HepG2 (cell line): Measurements from ENCODE around the gene EIF1. TPM values are rescaled to one million over a fixed set of nuclear protein-coding genes. Genes with fewer than 3 reads are reported as not detected.
A peak's percentile ranks its signal among the peaks of the same experiment; 100 is the strongest.

Experiments
- BRCA1 ChIP-seq: sonication (generic); formaldehyde crosslinking; IDR thresholded peaks from 2 replicates; pipeline ENCODE4 v1.4.0; 2020; ENCODE audit warnings: missing genetic modification reagents
- E2F2 ChIP-seq: sonication (generic); formaldehyde crosslinking; IDR thresholded peaks from 2 replicates; pipeline ENCODE4 v1.4.0; 2020; ENCODE audit warnings: missing genetic modification reagents, borderline replicate concordance
- HNRNPH1 ChIP-seq: fragments of 200-400 bp; formaldehyde crosslinking; optimal IDR thresholded peaks from 2 replicates; pipeline ENCODE3; 2017; ENCODE audit warnings: mild to moderate bottlenecking, low read depth, low read length
- HNRNPLL ChIP-seq: fragments of 200-400 bp; formaldehyde crosslinking; IDR thresholded peaks from 2 replicates; pipeline ENCODE4 v1.6.1; 2017; ENCODE audit warnings: mild to moderate bottlenecking, low read depth, low read length; ENCODE audit not compliant: poor library complexity, severe bottlenecking
- KLF9 ChIP-seq: IDR thresholded peaks from 2 replicates; pipeline ENCODE4 v1.6.1; 2016; ENCODE audit warnings: low read depth
- ONECUT2 ChIP-seq: sonication (generic); formaldehyde crosslinking; IDR thresholded peaks from 2 replicates; pipeline ENCODE4 v1.4.0; 2020; ENCODE audit warnings: missing genetic modification reagents
- PBX2 ChIP-seq: IDR thresholded peaks from 2 replicates; pipeline ENCODE4 v1.6.1; 2016; ENCODE audit warnings: control low read depth
- PCBP2 ChIP-seq: fragments of 200-400 bp; formaldehyde crosslinking; optimal IDR thresholded peaks from 2 replicates; pipeline ENCODE3; 2018; ENCODE audit warnings: low read length, low read depth; ENCODE audit not compliant: poor library complexity, severe bottlenecking
- PHB2 ChIP-seq: fragments of 450-650 bp; IDR thresholded peaks from 2 replicates; pipeline ENCODE4 v1.6.1; 2018; ENCODE audit not compliant: partially characterized antibody
- PPARG ChIP-seq: conservative IDR thresholded peaks from 2 replicates; pipeline ENCODE4 v1.6.1; 2016; ENCODE audit warnings: missing biosample characterization, missing genetic modification reagents
- PRPF4 ChIP-seq: fragments of 200-400 bp; formaldehyde crosslinking; IDR thresholded peaks from 2 replicates; pipeline ENCODE4 v1.6.1; 2016; ENCODE audit warnings: low read length, low read depth; ENCODE audit not compliant: poor library complexity, severe bottlenecking
- PTBP1 ChIP-seq: fragments of 200-400 bp; formaldehyde crosslinking; IDR thresholded peaks from 2 replicates; pipeline ENCODE4 v1.6.1; 2018; ENCODE audit warnings: low read length, low read depth; ENCODE audit not compliant: poor library complexity, severe bottlenecking
- SNAPC5 ChIP-seq: sonication (generic); formaldehyde crosslinking; IDR thresholded peaks from 2 replicates; pipeline ENCODE4 v1.8.1; 2023; ENCODE audit warnings: mild to moderate bottlenecking, missing genetic modification reagents, borderline replicate concordance
- SNRNP70 ChIP-seq: fragments of 200-400 bp; formaldehyde crosslinking; IDR thresholded peaks from 2 replicates; pipeline ENCODE4 v1.6.1; 2017; ENCODE audit warnings: mild to moderate bottlenecking, low read depth, low read length, moderate library complexity
- SP5 ChIP-seq: IDR thresholded peaks from 2 replicates; pipeline ENCODE4 v1.6.1; 2016; ENCODE audit warnings: low read depth, borderline replicate concordance
- XRCC5 ChIP-seq: fragments of 200-400 bp; formaldehyde crosslinking; optimal IDR thresholded peaks from 2 replicates; pipeline ENCODE3; 2017; ENCODE audit warnings: mild to moderate bottlenecking, low read length
- ZMYM2 ChIP-seq: sonication (generic); formaldehyde crosslinking; IDR thresholded peaks from 2 replicates; pipeline ENCODE4 v1.8.0; 2022; ENCODE audit warnings: mild to moderate bottlenecking, missing genetic modification reagents
- ZNF230 ChIP-seq: sonication (generic); formaldehyde crosslinking; IDR thresholded peaks from 2 replicates; pipeline ENCODE4 v1.4.0; 2020; ENCODE audit warnings: mild to moderate bottlenecking, missing genetic modification reagents
- ZNF274 ChIP-seq: sonication (generic); formaldehyde crosslinking; IDR thresholded peaks from 2 replicates; pipeline ENCODE4 v1.5.1; 2020; ENCODE audit warnings: mild to moderate bottlenecking, missing genetic modification reagents
- ZNF350 ChIP-seq: sonication (generic); formaldehyde crosslinking; IDR thresholded peaks from 2 replicates; pipeline ENCODE4 v1.4.0; 2020; ENCODE audit warnings: mild to moderate bottlenecking, low read depth, missing genetic modification reagents, borderline replicate concordance
- ZNF614 ChIP-seq: IDR thresholded peaks from 2 replicates; pipeline ENCODE4 v1.6.1; 2018; ENCODE audit warnings: missing biosample characterization, missing genetic modification reagents, inconsistent platforms, borderline replicate concordance
- ZNF703 ChIP-seq: sonication (generic); formaldehyde crosslinking; IDR thresholded peaks from 2 replicates; pipeline ENCODE4 v1.5.1; 2020; ENCODE audit warnings: missing genetic modification reagents, mild to moderate bottlenecking, moderate library complexity, borderline replicate concordance
- ZNF747 ChIP-seq: sonication (generic); formaldehyde crosslinking; IDR thresholded peaks from 2 replicates; pipeline ENCODE4 v1.8.1; 2023; ENCODE audit warnings: missing genetic modification reagents, mild to moderate bottlenecking, borderline replicate concordance
- ZNF790 ChIP-seq: sonication (generic); formaldehyde crosslinking; IDR thresholded peaks from 2 replicates; pipeline ENCODE4 v1.8.0; 2022; ENCODE audit warnings: missing genetic modification reagents, mild to moderate bottlenecking, borderline replicate concordance
- polyA plus RNA-seq, 8 experiments: library from polyadenylated mRNA; depleted of rRNA in 3 of 8; stranded (reverse) in 7 of 8; unstranded in 1 of 8; fragments of >200 nt; fragmentation: Illumina TruSeq in 4 of 8; extraction: Trizol in 4 of 8; gene quantifications; 2 replicates each; pipeline versions ENCODE4 v1.2.1 to v1.2.3, GENCODE V29; 2011 to 2016; ENCODE audit warnings: low read depth in 4 of 8, missing spikeins in 1 of 8, mixed read lengths in 1 of 8; ENCODE audit not compliant: insufficient read depth in 1 of 8
- total RNA-seq, 5 experiments: library from RNA; depleted of rRNA; stranded (reverse); fragments of >200 nt; fragmentation: Illumina TruSeq; extraction: Trizol; gene quantifications; 2 replicates each; pipeline ENCODE4 v1.2.3, GENCODE V29; 2016; ENCODE audit warnings: low read depth in 1 of 5
- TF ChIP-seq, protein P1 (sequence below): sonication (generic); formaldehyde crosslinking; IDR thresholded peaks from 2 replicates; pipeline ENCODE4 v1.8.1; 2023; ENCODE audit warnings: missing genetic modification reagents, mild to moderate bottlenecking, borderline replicate concordance
- TF ChIP-seq, protein P2 (sequence below): sonication (generic); formaldehyde crosslinking; IDR thresholded peaks from 2 replicates; pipeline ENCODE4 v1.8.0; 2022; ENCODE audit warnings: low read depth, missing genetic modification reagents

EIF1 gene
- total and polyA plus RNA-seq, 2 of the 13 experiments (the other 11 are each of a cell fraction or from before 2014, with no cell fraction given): 147 to 517 TPM

- TF ChIP-seq, protein P1, sequence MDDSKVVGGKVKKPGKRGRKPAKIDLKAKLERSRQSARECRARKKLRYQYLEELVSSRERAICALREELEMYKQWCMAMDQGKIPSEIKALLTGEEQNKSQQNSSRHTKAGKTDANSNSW (CRISPR knock-in tag): no peak
- TF ChIP-seq PCBP2 (no peak), ONECUT2 (CRISPR knock-in tag) (no peak), HNRNPLL (peak; percentile 63), ZNF274 (peak; percentile 51; the same call in 1 of the 2 replicates), XRCC5 (peak; percentile 50), PRPF4 (no peak), ZNF703 (no peak), SP5 (CRISPR knock-in tag) (no peak), HNRNPH1 (no peak), SNAPC5 (CRISPR knock-in tag) (no peak), KLF9 (no peak), ZNF350 (CRISPR knock-in tag) (peak; percentile 74; the same call in 1 of the 2 replicates), ZNF747 (CRISPR knock-in tag) (no peak), ZNF790 (peak; percentile 82; the same call in 1 of the 2 replicates), SNRNP70 (no peak), ZMYM2 (no peak), ZNF230 (CRISPR knock-in tag) (no peak), E2F2 (0 out of 2 replicates have a peak, but pooled peaks have one; percentile 36), PPARG (CRISPR knock-in tag) (0 out of 2 replicates have a peak, but pooled peaks have one; percentile 22), ZNF614 (CRISPR knock-in tag) (no peak; the same call in 1 of the 2 replicates), PBX2 (no peak), BRCA1 (CRISPR knock-in tag) (no peak), PHB2 (no peak), PTBP1 (no peak)
- TF ChIP-seq, protein P2, sequence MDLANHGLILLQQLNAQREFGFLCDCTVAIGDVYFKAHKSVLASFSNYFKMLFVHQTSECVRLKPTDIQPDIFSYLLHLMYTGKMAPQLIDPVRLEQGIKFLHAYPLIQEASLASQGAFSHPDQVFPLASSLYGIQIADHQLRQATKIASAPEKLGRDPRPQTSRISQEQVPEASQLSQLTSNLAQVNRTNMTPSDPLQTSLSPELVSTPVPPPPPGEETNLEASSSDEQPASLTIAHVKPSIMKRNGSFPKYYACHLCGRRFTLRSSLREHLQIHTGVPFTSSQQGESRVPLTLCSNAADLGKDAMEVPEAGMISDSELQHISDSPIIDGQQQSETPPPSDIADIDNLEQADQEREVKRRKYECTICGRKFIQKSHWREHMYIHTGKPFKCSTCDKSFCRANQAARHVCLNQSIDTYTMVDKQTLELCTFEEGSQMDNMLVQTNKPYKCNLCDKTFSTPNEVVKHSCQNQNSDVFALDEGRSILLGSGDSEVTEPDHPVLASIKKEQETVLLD (CRISPR knock-in tag): no peak
These were observed 45.7 kb downstream of the EIF1 start, which contains the start of gene HAP1 (continued) for GRCh38 chr17:41734139-41734948.
